ENCODE measurements around the gene EEA1. TPM values are rescaled to one million over a fixed set of nuclear protein-coding genes. Genes with fewer than 3 reads are reported as not detected.

Gene EEA1
- polyA plus RNA-seq (2011; rRNA removed), result 14.0 and 18.4 TPM in 2 replicates
- 15.2 and 39.3 TPM in 2 replicates for polyA minus RNA-seq (2011; rRNA and poly(A)+ RNA removed)

GRCh38 chr12:92928962-92929915 lies at the start of gene EEA1:
TSS of gene EEA1 (minus strand) at chr12:92929295. CDS start at chr12:92929066, 229 bp downstream.
- Histone ChIP-seq H3K4me3 (ENCODE audit: low read depth, low read length) (peak within 1 kb of the TSS; percentile 82), H3K27me3 (ENCODE audit: control insufficient read depth, insufficient read depth, low read length) (no peaks in the 10 kb centered on the region), H3K9me3 (ENCODE audit: control insufficient read depth, insufficient read depth, low read length) (no peaks in the 10 kb centered on the region), H3K27ac (ENCODE audit: low read depth, low read length) (peak within 1 kb of the TSS; percentile 86)
- POLR2A ChIA-PET, result interaction anchor here (0.6 to 2.6 kb wide), 11 partner anchors 14 to 490 kb away, joined by 3 to 16 read pairs (median 3); no protein-coding TSS in a partner anchor
- no peak for TF ChIP-seq CTCF (IDR thresholded peaks at IDR 0.05; ENCODE audit: low read depth, low read length)
- DNase-seq (ENCODE audit: low read depth, low spot score), result peak; percentile 80
- CTCF ChIA-PET, result interaction anchor here (0.7 to 2.5 kb wide), 4 partner anchors 58 to 490 kb away, joined by 3 to 7 read pairs (median 6); no protein-coding TSS in a partner anchor

GRCh38 chr12:92978607-92979006 lies 49.5 kb upstream of the EEA1 start:
- peaks cover 4% of the 10 kb centered on the region; the same call in 1 of the 2 replicates for H3K9me3 ChIP-seq (ENCODE audit: control insufficient read depth, insufficient read depth, low read length)
- H3K4me3 ChIP-seq (ENCODE audit: low read depth, low read length), result no peak overlapping the region
- no peak for DNase-seq (ENCODE audit: low read depth, low spot score)
- no peaks in the 10 kb centered on the region for H3K27me3 ChIP-seq (ENCODE audit: control insufficient read depth, insufficient read depth, low read length)
- TF ChIP-seq CTCF (IDR thresholded peaks at IDR 0.05; ENCODE audit: low read depth, low read length), result no peak
- H3K27ac ChIP-seq (ENCODE audit: low read depth, low read length), result no peak overlapping the region
- CTCF ChIA-PET, result interaction anchor here (0.6 to 5.6 kb wide), 2 partner anchors 9 to 47 kb away, joined by 3 to 29 read pairs; no protein-coding TSS in a partner anchor
- POLR2A ChIA-PET, result no interaction called here

- ChIA-PET POLR2A (no interaction called here), CTCF (interaction anchor here (1.0 to 5.6 kb wide), 2 partner anchors 10 to 260 kb away, joined by 3 to 29 read pairs; no protein-coding TSS in a partner anchor)
- Histone ChIP-seq H3K4me3 (ENCODE audit: low read depth, low read length) (no peak overlapping the region), H3K27ac (ENCODE audit: low read depth, low read length) (no peak overlapping the region), H3K27me3 (ENCODE audit: control insufficient read depth, insufficient read depth, low read length) (no peaks in the 10 kb centered on the region), H3K9me3 (ENCODE audit: control insufficient read depth, insufficient read depth, low read length) (peaks cover 4% of the 10 kb centered on the region; the same call in 1 of the 2 replicates)
- no peak for DNase-seq (ENCODE audit: low read depth, low spot score)
- no peak for TF ChIP-seq CTCF (IDR thresholded peaks at IDR 0.05; ENCODE audit: low read depth, low read length)
Observed at GRCh38 chr12:92977326-92977725, 48.2 kb upstream of the EEA1 start.

- no peak overlapping the region for H3K27ac ChIP-seq (ENCODE audit: low read depth, low read length)
- ChIA-PET CTCF (interaction anchor here (0.9 to 5.6 kb wide), 4 partner anchors 12 to 445 kb away, joined by 3 to 29 read pairs (median 6); no protein-coding TSS in a partner anchor), POLR2A (no interaction called here)
- no peaks in the 10 kb centered on the region for H3K9me3 ChIP-seq (ENCODE audit: control insufficient read depth, insufficient read depth, low read length)
- no peak for DNase-seq (ENCODE audit: low read depth, low spot score)
- no peaks in the 10 kb centered on the region for H3K27me3 ChIP-seq (ENCODE audit: control insufficient read depth, insufficient read depth, low read length)
- TF ChIP-seq CTCF (IDR thresholded peaks at IDR 0.05; ENCODE audit: low read depth, low read length), result no peak
- no peak overlapping the region for H3K4me3 ChIP-seq (ENCODE audit: low read depth, low read length)
Observed at GRCh38 chr12:92974759-92975158, 45.7 kb upstream of the EEA1 start.

Measured in AG04450 (cell line).